NCI-H2029 treated with DMSO at 0.1 percent for 48 hours (cell line): ENCODE results near the gene GLIPR2.
"Not testable (repeated sequence)": the region's sequence is repeated elsewhere in the genome, so short reads cannot be mapped to it uniquely, and the experiment has no call there.

Experiments
- DNase-seq: peaks from one replicate; lab custom pipeline; 2025; lab: John Stamatoyannopoulos, UW

Gene GLIPR2

GRCh38 chr9:36123515-36123914, 13.0 kb upstream of the GLIPR2 start:
- no peak for DNase-seq

GRCh38 chr9:36125062-36125855, 11.3 kb upstream of the GLIPR2 start:
- DNase-seq = no peak

- DNase-seq = no peak
Observed at GRCh38 chr9:36126016-36126730, 10.4 kb upstream of the GLIPR2 start.

GRCh38 chr9:36127652-36128244, 8.8 kb upstream of the GLIPR2 start:
- DNase-seq = no peak

- no peak for DNase-seq
Observed at GRCh38 chr9:36128349-36128748, 8.2 kb upstream of the GLIPR2 start.

- no peak for DNase-seq
Observed at GRCh38 chr9:36129139-36129538, 7.4 kb upstream of the GLIPR2 start.

- not testable (repeated sequence) for DNase-seq
Observed at GRCh38 chr9:36131666-36132065, 4.9 kb upstream of the GLIPR2 start.

- DNase-seq = no peak
Observed at GRCh38 chr9:36132086-36132485, 4.4 kb upstream of the GLIPR2 start.

- DNase-seq = no peak
Observed at GRCh38 chr9:36134761-36135505, 1.6 kb upstream of the GLIPR2 start.

GRCh38 chr9:36135741-36136271, 727 bp upstream of the GLIPR2 start:
- no peak for DNase-seq

- no peak for DNase-seq
Observed at GRCh38 chr9:36136894-36137391, 410 bp downstream of the GLIPR2 start.

GRCh38 chr9:36137392-36138004, 965 bp downstream of the GLIPR2 start:
- DNase-seq = no peak

GRCh38 chr9:36138496-36138895, 2.0 kb downstream of the GLIPR2 start:
- DNase-seq = no peak

GRCh38 chr9:36138901-36139300, 2.4 kb downstream of the GLIPR2 start:
- DNase-seq = no peak

- no peak for DNase-seq
Observed at GRCh38 chr9:36140086-36141084, 3.9 kb downstream of the GLIPR2 start.

- no peak for DNase-seq
Observed at GRCh38 chr9:36141288-36141687, 4.8 kb downstream of the GLIPR2 start.

- no peak for DNase-seq
Observed at GRCh38 chr9:36141761-36142160, 5.2 kb downstream of the GLIPR2 start.

- DNase-seq = no peak
Observed at GRCh38 chr9:36142510-36143244, 6.1 kb downstream of the GLIPR2 start.

- no peak for DNase-seq
Observed at GRCh38 chr9:36143245-36143641, 6.7 kb downstream of the GLIPR2 start.
